ENCODE results near the gene TMEM170B. TPM values are rescaled to one million over a fixed set of nuclear protein-coding genes. Genes with fewer than 3 reads are reported as not detected.

Gene TMEM170B
- total and polyA plus RNA-seq, 9 of the 15 experiments (the other 6 are each of a cell fraction or from before 2014, with no cell fraction given), result 0.03 to 0.11 (median 0.07) TPM

DNA sequence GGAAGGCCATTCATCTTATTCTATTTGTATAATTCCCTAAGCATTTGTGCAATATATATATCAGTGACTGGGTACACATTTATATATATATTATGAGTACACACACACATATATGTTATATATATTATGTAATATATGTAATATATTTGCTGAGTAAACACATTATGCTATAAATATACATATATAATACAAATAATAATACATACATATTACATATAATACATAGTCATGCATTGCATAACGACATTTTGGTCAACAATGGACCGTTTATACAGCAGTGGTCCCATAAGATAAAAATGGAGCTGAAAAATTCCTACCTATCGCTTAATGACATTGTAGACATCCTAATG is 11.4 kb upstream of the TMEM170B start:
- WGBS (ENCODE audit: insufficient coverage, low coverage, missing lambda C conversion rate), result 1% methylated on average over 3 of the region's 3 CpGs
- ATAC-seq (no peak), DNase-seq (ENCODE audit: extremely low read depth in 1 of 4, low spot score in 3 of 4) (no peak), FAIRE-seq (no peak)
- Histone ChIP-seq H3K9me3 (replicated peaks; ENCODE audit: control insufficient read depth, insufficient read depth, low read depth, low read length) (no peaks in the 10 kb centered on the region), H3K9ac (ENCODE audit: insufficient read depth in 1 of 2, low read depth in 2 of 2, low read length in 2 of 2) (no peak overlapping the region), H3K4me3 (no peak overlapping the region), H2AFZ (ENCODE audit: low read depth, low read length) (no peak overlapping the region), H3K9me1 (ENCODE audit: control insufficient read depth, insufficient read depth, low read length) (no peaks in the 10 kb centered on the region), H3K4me2 (ENCODE audit: insufficient read depth, low read length) (no peak overlapping the region), H3K27ac (ENCODE audit: extremely low read depth, low read depth, low read length) (no peak overlapping the region), H4K20me1 (replicated peaks; ENCODE audit: control insufficient read depth, insufficient read depth, low read length) (no peaks in the 10 kb centered on the region), H3K4me1 (replicated peaks in 1 of 2; ENCODE audit: control insufficient read depth in 2 of 2, insufficient read depth in 2 of 2, low read length in 2 of 2) (no peaks in the 10 kb centered on the region), H3K36me3 (ENCODE audit: control insufficient read depth, insufficient read depth, low read length) (no peaks in the 10 kb centered on the region), H3K79me2 (ENCODE audit: control insufficient read depth, insufficient read depth, low read length) (no peaks in the 10 kb centered on the region), H3K27me3 (ENCODE audit: control insufficient read depth in 2 of 2, insufficient read depth in 2 of 2, low read length in 2 of 2) (peaks cover 0 to 4% of the 10 kb centered on the region in 2 experiments; a peak in 2 of 5 replicates)
- no TSS peak for BruUV-seq (replicated peaks)
- in situ Hi-C loops (cut with MboI) (no loop called here), intact Hi-C loops (cut with micrococcal nuclease) (no loop called here)
- ChIA-PET POLR2A (no interaction called here), CTCF (ENCODE audit: low intra/inter-chr PET ratio) (no interaction called here)
- TF ChIP-seq, protein P1, sequence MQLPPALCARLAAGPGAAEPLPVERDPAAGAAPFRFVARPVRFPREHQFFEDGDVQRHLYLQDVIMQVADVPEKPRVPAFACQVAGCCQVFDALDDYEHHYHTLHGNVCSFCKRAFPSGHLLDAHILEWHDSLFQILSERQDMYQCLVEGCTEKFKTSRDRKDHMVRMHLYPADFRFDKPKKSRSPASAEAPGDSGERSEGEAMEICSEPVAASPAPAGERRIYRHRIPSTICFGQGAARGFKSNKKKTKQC (CRISPR knock-in tag; IDR thresholded peaks at IDR 0.05), result no peak
- TF ChIP-seq ZNF316 (IDR thresholded peaks at IDR 0.05), result peak; percentile 82
- no peak for TF ChIP-seq SRSF7 (optimal IDR thresholded peaks at IDR 0.05; ENCODE audit: low read depth, low read length)
- peak; percentile 63; the same call in 1 of the 2 replicates for TF ChIP-seq C11orf30 (IDR thresholded peaks at IDR 0.05; ENCODE audit: low read depth)
- peak; percentile 16; the same call in 1 of the 2 replicates for TF ChIP-seq MAFK (IDR thresholded peaks at IDR 0.05; ENCODE audit: low read length)
- no peak for TF ChIP-seq ZBTB8A (IDR thresholded peaks at IDR 0.05; ENCODE audit: partially characterized antibody)
- 0 out of 2 replicates have a peak, but pooled peaks have one; percentile 19 for TF ChIP-seq MAFG (tag; conservative IDR thresholded peaks at IDR 0.05)

All from K562 (cell line).